GM06990 (cell line): Measurements from ENCODE around the gene SLC41A3.

Experiments
- DNase-seq: peaks from one replicate; pipeline ENCODE4 v3.0.0-alpha.2; 2011; ENCODE audit not compliant: insufficient read length; ENCODE audit errors: extremely low read depth
- H3K27me3 ChIP-seq: replicated peaks from 2 replicates; pipeline ENCODE4 v1.6.0; 2011; ENCODE audit warnings: low read length; ENCODE audit not compliant: control insufficient read depth, insufficient read depth
- H3K36me3 ChIP-seq: 2 replicates; pipeline ENCODE4 v1.5.1; 2011; ENCODE audit warnings: low read length; ENCODE audit not compliant: control insufficient read depth, insufficient read depth
- H3K4me3 ChIP-seq: replicated peaks from 2 replicates; pipeline ENCODE4 v1.5.1; 2011; ENCODE audit warnings: low read depth, mild to moderate bottlenecking, control low read depth, low read length
- TF ChIP-seq, protein P1 (sequence below): IDR thresholded peaks from 2 replicates; pipeline ENCODE4 v1.5.1; 2011; ENCODE audit warnings: low read length, control low read depth, mild to moderate bottlenecking, inconsistent platforms; ENCODE audit not compliant: insufficient read depth, poor library complexity, severe bottlenecking

Gene SLC41A3

DNA sequence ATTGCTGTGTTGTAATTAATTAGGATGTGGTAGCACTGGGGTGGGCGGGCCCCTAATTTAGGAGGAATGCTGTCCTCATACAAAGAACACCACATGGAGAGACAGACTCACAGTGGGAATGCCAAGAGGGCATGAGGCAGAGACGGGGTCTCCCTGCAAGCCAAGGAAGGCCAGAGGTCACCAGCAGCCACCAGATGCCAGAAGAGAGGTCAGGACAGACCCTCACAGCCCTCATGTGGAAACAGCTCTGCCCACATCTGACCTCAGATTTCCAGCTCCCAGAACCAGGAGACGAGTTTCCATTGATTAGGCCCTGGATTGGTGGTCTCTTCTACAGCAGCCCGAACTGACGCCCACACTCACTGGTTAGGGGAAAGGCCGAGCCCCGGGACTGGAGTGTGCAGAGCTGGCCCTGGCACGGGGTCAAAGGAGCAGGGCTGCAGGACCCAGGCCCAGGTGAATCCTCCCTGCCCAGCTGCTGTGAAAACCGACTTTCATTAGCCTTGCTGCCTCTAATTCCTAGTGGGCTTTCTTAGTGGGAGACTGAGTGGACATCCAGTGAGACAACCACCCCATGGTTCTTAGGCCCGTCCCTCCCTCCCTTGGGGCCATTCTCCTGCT is 43.0 kb upstream of the SLC41A3 start:
- DNase-seq = no peak
- no peaks in the 10 kb centered on the region for H3K36me3 ChIP-seq
- no peaks in the 10 kb centered on the region; the same call in none of the 2 replicates for H3K27me3 ChIP-seq
- no peak overlapping the region for H3K4me3 ChIP-seq
- TF ChIP-seq, protein P1, sequence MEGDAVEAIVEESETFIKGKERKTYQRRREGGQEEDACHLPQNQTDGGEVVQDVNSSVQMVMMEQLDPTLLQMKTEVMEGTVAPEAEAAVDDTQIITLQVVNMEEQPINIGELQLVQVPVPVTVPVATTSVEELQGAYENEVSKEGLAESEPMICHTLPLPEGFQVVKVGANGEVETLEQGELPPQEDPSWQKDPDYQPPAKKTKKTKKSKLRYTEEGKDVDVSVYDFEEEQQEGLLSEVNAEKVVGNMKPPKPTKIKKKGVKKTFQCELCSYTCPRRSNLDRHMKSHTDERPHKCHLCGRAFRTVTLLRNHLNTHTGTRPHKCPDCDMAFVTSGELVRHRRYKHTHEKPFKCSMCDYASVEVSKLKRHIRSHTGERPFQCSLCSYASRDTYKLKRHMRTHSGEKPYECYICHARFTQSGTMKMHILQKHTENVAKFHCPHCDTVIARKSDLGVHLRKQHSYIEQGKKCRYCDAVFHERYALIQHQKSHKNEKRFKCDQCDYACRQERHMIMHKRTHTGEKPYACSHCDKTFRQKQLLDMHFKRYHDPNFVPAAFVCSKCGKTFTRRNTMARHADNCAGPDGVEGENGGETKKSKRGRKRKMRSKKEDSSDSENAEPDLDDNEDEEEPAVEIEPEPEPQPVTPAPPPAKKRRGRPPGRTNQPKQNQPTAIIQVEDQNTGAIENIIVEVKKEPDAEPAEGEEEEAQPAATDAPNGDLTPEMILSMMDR = no peak

GRCh38 chr3:126126286-126126685 is 42.4 kb upstream of the SLC41A3 start:
- Histone ChIP-seq H3K36me3 (no peaks in the 10 kb centered on the region), H3K27me3 (peaks cover 1% of the 10 kb centered on the region), H3K4me3 (no peak overlapping the region)
- TF ChIP-seq, protein P1 = no peak
- DNase-seq = no peak

DNA sequence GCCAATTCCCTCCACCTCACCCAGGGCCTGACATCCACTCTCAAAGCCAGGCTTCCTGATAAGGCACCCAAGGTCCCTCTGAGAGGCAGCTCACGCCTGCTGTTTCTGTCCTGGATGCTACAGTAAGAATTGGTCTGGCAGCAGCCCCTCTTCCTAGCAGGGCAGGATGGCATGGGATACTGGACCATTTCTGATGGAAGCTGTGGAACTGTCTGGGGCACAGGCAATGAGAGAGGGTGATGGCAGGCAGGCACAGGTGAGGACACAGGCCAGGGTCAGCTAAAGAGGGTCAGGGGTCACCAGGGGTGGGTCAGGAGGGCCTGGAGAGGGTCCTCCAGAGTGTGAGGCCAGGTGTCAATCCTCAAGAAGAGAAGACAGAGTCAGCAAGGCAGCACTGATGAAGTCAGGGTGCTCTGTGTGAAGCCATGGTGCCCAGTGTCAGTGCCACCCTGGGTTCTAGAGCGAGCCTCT is 41.9 kb upstream of the SLC41A3 start:
- Histone ChIP-seq H3K4me3 (no peak overlapping the region), H3K36me3 (no peaks in the 10 kb centered on the region), H3K27me3 (peaks cover 1% of the 10 kb centered on the region)
- DNase-seq = no peak
- TF ChIP-seq, protein P1 = no peak

DNA sequence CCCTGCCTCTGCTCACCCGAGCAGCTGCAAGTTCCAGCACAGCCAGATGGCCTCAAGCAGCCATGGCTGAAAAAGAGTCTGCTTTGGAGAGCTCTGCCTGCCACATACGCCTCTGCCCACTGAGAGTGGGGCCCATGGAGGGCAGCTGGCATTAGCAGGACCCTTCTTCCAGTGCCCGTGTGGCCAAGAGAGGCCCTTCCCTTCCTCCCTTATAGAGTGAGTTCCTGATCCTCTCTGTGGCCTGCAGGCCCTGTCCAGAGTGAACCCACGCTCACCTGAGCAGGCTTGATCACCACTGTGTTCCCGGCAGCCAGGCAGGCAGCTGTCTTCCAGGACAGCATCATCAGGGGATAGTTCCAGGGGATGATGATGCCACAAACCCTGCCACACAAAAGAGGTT is 41.4 kb upstream of the SLC41A3 start:
- TF ChIP-seq, protein P1 = no peak

GRCh38 chr3:126124896-126125295 is 41.0 kb upstream of the SLC41A3 start:
- DNase-seq = no peak
- Histone ChIP-seq H3K36me3 (no peaks in the 10 kb centered on the region), H3K4me3 (no peak overlapping the region), H3K27me3 (peaks cover 1% of the 10 kb centered on the region)
- TF ChIP-seq, protein P1 = no peak

More for the DNA sequence above, 41.4 kb upstream of the SLC41A3 start:
- Histone ChIP-seq H3K36me3 (no peaks in the 10 kb centered on the region), H3K4me3 (no peak overlapping the region), H3K27me3 (peaks cover 1% of the 10 kb centered on the region)
- no peak for DNase-seq
